ENCODE data around the gene ATP8B1.
A peak's percentile ranks its signal among the peaks of the same experiment; 100 is the strongest.

Gene ATP8B1

DNA sequence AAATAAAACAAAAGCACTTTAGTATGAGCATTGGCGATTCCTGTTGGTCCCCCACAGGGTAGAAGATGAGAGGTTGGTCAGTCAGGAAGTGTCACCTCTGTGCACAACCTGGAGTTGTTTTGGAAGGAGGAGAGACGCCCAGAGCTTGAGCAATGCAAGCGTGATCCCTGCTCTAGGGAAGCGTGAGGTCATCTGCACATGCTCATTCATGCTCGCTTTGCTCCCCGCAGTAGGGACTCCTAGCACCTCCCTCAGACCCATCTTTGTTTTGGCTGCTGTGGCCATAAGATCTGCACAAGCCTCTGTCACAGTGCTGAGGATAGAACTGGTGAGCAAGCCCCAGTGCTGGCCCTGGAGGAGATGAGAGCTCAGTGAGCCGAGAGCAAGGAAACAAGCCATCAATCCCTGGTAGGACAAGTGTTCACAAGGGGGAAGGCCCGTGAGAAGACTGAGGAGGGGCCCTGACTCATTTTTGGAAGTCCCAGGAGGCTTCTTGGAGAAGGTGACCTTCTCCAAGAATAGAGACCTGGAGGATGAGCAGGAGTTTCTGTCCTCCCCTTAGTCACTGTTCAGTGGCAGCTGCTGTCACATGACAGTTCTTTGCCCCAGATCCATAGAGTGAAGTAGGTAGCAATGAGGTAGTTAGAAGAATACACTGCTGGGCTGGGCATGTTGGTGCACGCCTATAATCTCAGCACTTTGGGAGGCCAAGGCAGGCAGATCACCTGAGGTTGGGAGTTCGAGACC is 13.3 kb upstream of the ATP8B1 start:
- H3K27me3 ChIP-seq (ENCODE audit: low read depth, low read length): no peaks in the 10 kb centered on the region
- H3K9me3 ChIP-seq (ENCODE audit: control insufficient read depth in 1 of 2, low read length in 2 of 2): peaks cover 0 to 12% of the 10 kb centered on the region in 2 donors
- H3K36me3 ChIP-seq (ENCODE audit: control insufficient read depth in 1 of 2, insufficient read depth in 2 of 2, low read length in 2 of 2): no peaks in the 10 kb centered on the region
- H3K4me1 ChIP-seq (ENCODE audit: control insufficient read depth in 1 of 2, insufficient read depth in 2 of 2, low read length in 2 of 2): no peaks in the 10 kb centered on the region
- no peak overlapping the region for H3K27ac ChIP-seq (ENCODE audit: low read length)
- no peak overlapping the region for H3K4me3 ChIP-seq (ENCODE audit: low read depth in 1 of 2, low read length in 2 of 2)

DNA sequence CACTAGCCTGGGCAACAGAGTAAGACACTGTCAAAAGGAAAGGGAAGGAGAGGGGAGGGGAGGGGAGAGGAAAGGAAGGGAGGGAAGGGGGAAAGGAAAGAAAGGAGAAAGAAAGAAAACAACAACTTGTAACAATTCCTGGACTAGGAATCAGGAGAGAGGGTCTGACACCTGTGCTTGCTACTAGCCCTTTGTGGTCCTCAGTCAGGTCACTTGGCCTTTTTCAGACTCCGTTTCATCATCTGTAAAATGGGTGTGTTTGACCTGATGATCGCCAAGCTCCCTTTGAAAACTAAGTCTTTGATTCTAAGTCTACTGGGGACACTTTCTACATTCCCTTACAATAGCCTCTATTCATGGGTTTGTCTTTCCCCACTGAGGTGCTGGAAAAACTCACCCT is 11.4 kb upstream of the ATP8B1 start:
- Histone ChIP-seq H3K36me3 (ENCODE audit: control insufficient read depth in 1 of 2, insufficient read depth in 2 of 2, low read length in 2 of 2) (no peaks in the 10 kb centered on the region), H3K27ac (ENCODE audit: low read length) (no peak overlapping the region), H3K27me3 (ENCODE audit: low read depth, low read length) (no peaks in the 10 kb centered on the region), H3K4me1 (ENCODE audit: control insufficient read depth in 1 of 2, insufficient read depth in 2 of 2, low read length in 2 of 2) (no peaks in the 10 kb centered on the region), H3K4me3 (ENCODE audit: low read depth in 1 of 2, low read length in 2 of 2) (no peak overlapping the region), H3K9me3 (ENCODE audit: control insufficient read depth in 1 of 2, low read length in 2 of 2) (peaks cover 0 to 12% of the 10 kb centered on the region in 2 donors)

DNA sequence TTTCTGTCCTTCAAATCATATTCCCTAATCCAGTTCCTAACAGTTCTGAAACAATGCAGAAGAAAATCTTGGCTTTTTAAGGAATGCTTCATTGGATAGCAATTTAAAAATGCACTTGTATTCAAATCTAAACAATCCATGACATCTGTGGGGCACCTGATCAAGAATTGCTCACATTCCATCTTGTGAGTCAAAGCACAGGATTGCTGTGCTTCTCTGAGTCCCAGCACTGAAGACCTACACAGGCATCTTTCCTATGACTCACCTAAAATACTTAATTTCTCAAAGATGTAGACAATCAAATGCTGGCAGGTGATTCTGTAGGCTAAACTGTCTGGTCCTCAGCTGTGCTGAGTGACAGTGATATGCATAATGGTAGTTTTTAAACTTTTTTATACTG is 10.1 kb upstream of the ATP8B1 start:
- Histone ChIP-seq H3K27me3 (ENCODE audit: low read depth, low read length) (no peaks in the 10 kb centered on the region), H3K4me1 (ENCODE audit: control insufficient read depth in 1 of 2, insufficient read depth in 2 of 2, low read length in 2 of 2) (peaks cover 0 to 4% of the 10 kb centered on the region in 2 donors), H3K4me3 (ENCODE audit: low read depth in 1 of 2, low read length in 2 of 2) (no peak overlapping the region), H3K27ac (ENCODE audit: low read length) (no peak overlapping the region), H3K36me3 (ENCODE audit: control insufficient read depth in 1 of 2, insufficient read depth in 2 of 2, low read length in 2 of 2) (no peaks in the 10 kb centered on the region), H3K9me3 (ENCODE audit: control insufficient read depth in 1 of 2, low read length in 2 of 2) (peaks cover 0 to 12% of the 10 kb centered on the region in 2 donors)

DNA sequence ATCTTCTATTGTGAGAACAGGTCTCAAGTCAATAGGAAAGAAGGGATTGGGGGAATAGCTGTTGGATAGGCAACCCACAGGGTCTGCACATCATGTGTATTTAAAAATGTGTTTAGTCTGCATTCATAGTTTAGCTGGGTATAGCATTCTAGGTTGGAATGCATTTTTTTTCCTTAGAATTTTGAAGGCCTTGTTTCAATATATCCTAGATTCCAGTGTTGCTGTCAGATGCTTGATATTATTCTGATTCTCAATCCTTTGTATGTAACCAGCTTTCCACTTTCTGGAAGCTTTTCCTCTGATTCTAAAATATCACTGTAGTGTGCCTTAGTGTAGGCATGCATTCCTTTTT is 9.0 kb upstream of the ATP8B1 start:
- Histone ChIP-seq H3K9me3 (ENCODE audit: control insufficient read depth in 1 of 2, low read length in 2 of 2) (peaks cover 0 to 12% of the 10 kb centered on the region in 2 donors), H3K36me3 (ENCODE audit: control insufficient read depth in 1 of 2, insufficient read depth in 2 of 2, low read length in 2 of 2) (no peaks in the 10 kb centered on the region), H3K4me3 (ENCODE audit: low read depth in 1 of 2, low read length in 2 of 2) (no peak overlapping the region), H3K4me1 (ENCODE audit: control insufficient read depth in 1 of 2, insufficient read depth in 2 of 2, low read length in 2 of 2) (peaks cover 5 to 10% of the 10 kb centered on the region in 2 donors), H3K27ac (ENCODE audit: low read length) (no peak overlapping the region), H3K27me3 (ENCODE audit: low read depth, low read length) (no peaks in the 10 kb centered on the region)

DNA sequence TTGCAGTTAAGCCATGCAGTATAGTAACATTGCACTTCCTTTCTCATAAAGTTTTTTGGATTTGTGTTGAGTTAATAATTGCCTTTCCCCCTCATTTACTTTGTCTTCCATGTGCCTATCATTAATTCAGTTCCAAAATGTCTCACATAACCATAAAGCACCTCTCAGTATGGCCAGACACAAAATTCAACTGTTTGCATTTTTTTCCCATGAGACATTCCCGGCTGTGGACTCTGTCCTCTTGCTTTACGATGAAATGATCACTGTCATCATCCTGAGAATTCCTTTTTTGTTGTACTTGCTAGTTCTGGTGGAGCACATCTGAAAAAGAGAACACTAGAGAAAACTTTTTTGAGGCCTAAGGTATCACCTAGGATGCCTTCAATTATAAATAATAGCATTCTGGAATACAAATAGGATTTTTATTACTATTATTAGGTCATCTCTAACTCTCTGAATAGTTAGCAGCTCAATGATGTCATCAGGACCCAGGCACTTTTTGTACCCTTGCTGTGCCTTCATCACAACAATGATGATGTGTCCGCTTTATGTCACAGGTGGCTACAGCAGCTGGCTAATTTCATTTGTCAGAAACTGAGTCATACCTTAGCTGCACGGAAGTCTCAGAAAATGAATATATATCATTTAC is 8.5 kb upstream of the ATP8B1 start:
- Histone ChIP-seq H3K27ac (ENCODE audit: low read length) (no peak overlapping the region), H3K4me3 (ENCODE audit: low read depth in 1 of 2, low read length in 2 of 2) (no peak overlapping the region), H3K36me3 (ENCODE audit: control insufficient read depth in 1 of 2, insufficient read depth in 2 of 2, low read length in 2 of 2) (no peaks in the 10 kb centered on the region)

DNA sequence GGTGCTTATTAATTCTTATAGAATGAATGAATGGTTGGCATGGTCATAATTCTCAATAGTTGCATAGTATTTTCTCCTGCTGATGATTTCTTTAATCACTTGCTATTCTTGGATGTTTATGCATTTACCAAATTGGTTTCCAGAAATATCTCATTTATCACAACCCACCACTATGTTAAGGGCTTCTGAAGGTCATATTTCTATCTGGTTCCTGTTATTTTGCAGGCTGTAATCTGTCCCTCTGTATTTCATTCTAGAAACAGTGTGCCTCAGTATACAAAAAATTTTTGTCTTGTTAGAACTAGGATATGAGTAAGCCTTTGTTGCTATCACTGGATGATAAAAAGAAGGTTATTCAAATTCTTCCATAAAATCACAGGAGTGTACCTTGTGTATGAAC is 6.1 kb upstream of the ATP8B1 start:
- no peaks in the 10 kb centered on the region for H3K36me3 ChIP-seq (ENCODE audit: control insufficient read depth in 1 of 2, insufficient read depth in 2 of 2, low read length in 2 of 2)
- H3K9me3 ChIP-seq (ENCODE audit: control insufficient read depth in 1 of 2, low read length in 2 of 2): peaks cover 0 to 12% of the 10 kb centered on the region in 2 donors
- H3K27ac ChIP-seq (ENCODE audit: low read length): peak overlapping the region; percentile 28
- no peaks in the 10 kb centered on the region for H3K27me3 ChIP-seq (ENCODE audit: low read depth, low read length)
- H3K4me3 ChIP-seq (ENCODE audit: low read depth in 1 of 2, low read length in 2 of 2): no peak overlapping the region
- H3K4me1 ChIP-seq (ENCODE audit: control insufficient read depth in 1 of 2, insufficient read depth in 2 of 2, low read length in 2 of 2): peaks cover 6 to 14% of the 10 kb centered on the region in 2 donors

More for the DNA sequence above, 8.5 kb upstream of the ATP8B1 start:
- peaks cover 6 to 14% of the 10 kb centered on the region in 2 donors for H3K4me1 ChIP-seq (ENCODE audit: control insufficient read depth in 1 of 2, insufficient read depth in 2 of 2, low read length in 2 of 2)
- peaks cover 0 to 12% of the 10 kb centered on the region in 2 donors for H3K9me3 ChIP-seq (ENCODE audit: control insufficient read depth in 1 of 2, low read length in 2 of 2)
- no peaks in the 10 kb centered on the region for H3K27me3 ChIP-seq (ENCODE audit: low read depth, low read length)

DNA sequence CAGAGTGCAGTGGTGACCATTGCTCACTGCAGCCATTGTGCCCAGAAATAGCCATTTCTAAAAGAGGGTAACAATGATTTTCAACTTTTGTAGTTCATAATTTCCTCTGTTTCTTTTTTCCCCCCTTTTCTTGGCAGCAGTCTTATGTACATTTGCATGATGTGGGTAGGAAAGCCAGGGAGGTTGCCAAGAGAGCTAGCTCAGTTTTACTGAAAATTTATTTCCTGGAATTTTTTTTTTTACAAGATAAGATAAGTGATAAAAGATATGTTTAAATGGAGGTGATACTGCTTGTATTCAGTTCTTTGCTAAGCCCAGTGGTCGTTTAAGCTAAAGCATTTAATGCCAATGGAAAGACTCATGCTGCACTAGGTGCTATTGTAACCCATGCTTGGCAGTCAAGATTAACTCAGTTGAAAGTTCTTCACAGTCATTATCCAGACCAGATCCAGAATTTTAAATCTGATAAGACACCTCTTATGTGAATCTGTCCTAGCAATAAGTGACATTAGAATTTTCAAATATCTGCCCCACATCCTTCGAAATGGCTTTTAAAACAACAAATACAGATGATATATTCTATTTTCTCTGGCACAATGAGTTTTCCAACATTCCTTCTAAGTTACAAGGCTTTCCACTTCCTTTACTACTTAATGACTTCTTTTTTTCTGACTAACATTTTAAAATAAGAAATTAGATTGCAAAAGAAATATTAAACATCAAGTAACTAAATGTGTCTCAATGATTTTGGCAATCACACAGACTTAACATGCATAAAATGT is 4.4 kb upstream of the ATP8B1 start:
- H3K4me1 ChIP-seq (ENCODE audit: control insufficient read depth in 1 of 2, insufficient read depth in 2 of 2, low read length in 2 of 2): peaks cover 12 to 14% of the 10 kb centered on the region in 2 donors
- no peaks in the 10 kb centered on the region for H3K27me3 ChIP-seq (ENCODE audit: low read depth, low read length)
- peak overlapping the region; percentile 72 for H3K27ac ChIP-seq (ENCODE audit: low read length)
- peaks cover 0 to 5% of the 10 kb centered on the region in 2 donors for H3K9me3 ChIP-seq (ENCODE audit: control insufficient read depth in 1 of 2, low read length in 2 of 2)
- H3K36me3 ChIP-seq (ENCODE audit: control insufficient read depth in 1 of 2, insufficient read depth in 2 of 2, low read length in 2 of 2): no peaks in the 10 kb centered on the region
- no peak overlapping the region for H3K4me3 ChIP-seq (ENCODE audit: low read depth in 1 of 2, low read length in 2 of 2)

DNA sequence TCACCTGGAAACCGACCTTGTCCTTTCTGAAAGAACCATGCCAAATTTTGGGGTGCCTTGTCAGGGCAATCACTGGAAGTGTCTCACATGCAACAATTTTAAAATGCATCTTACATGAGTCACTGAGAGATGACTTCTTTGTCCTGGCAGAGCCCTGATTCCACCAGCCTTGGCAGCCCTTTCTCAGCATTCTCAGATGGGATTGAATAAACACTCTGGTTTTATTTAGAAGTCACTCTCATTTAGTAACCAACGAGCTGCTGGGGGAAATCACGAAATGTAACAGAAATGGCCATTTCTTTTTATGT is 3.8 kb upstream of the ATP8B1 start:
- H3K36me3 ChIP-seq (ENCODE audit: control insufficient read depth in 1 of 2, insufficient read depth in 2 of 2, low read length in 2 of 2): no peaks in the 10 kb centered on the region
- H3K9me3 ChIP-seq (ENCODE audit: control insufficient read depth in 1 of 2, low read length in 2 of 2): peaks cover 0 to under 1% of the 10 kb centered on the region in 2 donors
- H3K4me3 ChIP-seq (ENCODE audit: low read depth in 1 of 2, low read length in 2 of 2): no peak overlapping the region
- no peaks in the 10 kb centered on the region for H3K27me3 ChIP-seq (ENCODE audit: low read depth, low read length)
- peak overlapping the region; percentile 72 for H3K27ac ChIP-seq (ENCODE audit: low read length)
- H3K4me1 ChIP-seq (ENCODE audit: control insufficient read depth in 1 of 2, insufficient read depth in 2 of 2, low read length in 2 of 2): peaks cover 14 to 18% of the 10 kb centered on the region in 2 donors

DNA sequence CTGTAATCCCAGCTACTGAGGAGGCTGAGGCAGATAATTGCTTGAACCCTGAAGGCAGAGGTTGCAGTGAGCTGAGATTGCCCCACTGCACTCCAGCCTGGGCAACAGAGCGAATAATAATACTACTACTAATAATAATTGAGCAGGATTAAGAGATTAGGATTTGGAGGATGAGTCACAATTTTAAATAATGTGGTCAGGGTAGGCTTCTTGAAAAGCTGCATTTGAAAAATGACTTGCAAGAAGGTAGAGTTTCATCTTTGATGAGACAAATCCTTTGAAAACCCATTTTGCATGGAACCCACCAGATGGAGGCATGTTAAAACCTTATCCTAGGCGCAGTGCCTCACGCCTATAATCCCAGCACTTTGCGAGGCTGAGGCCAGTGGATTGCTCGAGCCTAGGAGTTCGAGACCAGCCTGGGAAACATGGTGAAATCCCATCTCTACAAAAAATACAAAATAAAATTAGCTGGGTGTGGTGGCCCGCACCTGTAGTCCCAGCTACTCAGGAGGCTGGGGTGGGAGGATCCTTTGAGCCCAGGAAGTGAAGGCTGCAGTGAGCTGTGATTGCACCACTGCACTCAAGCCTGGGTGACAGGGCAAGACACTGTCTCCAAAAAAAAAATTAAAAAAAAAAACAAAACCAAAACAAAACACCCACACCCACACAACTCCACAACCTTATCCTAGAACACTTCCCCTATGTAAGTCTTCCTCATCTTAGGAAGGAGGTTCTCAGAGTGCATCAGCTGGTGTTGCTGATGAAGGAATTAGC is 3.3 kb upstream of the ATP8B1 start:
- Histone ChIP-seq H3K4me1 (ENCODE audit: control insufficient read depth in 1 of 2, insufficient read depth in 2 of 2, low read length in 2 of 2) (peaks cover 14 to 23% of the 10 kb centered on the region in 2 donors), H3K9me3 (ENCODE audit: control insufficient read depth in 1 of 2, low read length in 2 of 2) (no peaks in the 10 kb centered on the region), H3K36me3 (ENCODE audit: control insufficient read depth in 1 of 2, insufficient read depth in 2 of 2, low read length in 2 of 2) (no peaks in the 10 kb centered on the region), H3K4me3 (ENCODE audit: low read depth in 1 of 2, low read length in 2 of 2) (no peak overlapping the region), H3K27me3 (ENCODE audit: low read depth, low read length) (no peaks in the 10 kb centered on the region), H3K27ac (ENCODE audit: low read length) (no peak overlapping the region)

DNA sequence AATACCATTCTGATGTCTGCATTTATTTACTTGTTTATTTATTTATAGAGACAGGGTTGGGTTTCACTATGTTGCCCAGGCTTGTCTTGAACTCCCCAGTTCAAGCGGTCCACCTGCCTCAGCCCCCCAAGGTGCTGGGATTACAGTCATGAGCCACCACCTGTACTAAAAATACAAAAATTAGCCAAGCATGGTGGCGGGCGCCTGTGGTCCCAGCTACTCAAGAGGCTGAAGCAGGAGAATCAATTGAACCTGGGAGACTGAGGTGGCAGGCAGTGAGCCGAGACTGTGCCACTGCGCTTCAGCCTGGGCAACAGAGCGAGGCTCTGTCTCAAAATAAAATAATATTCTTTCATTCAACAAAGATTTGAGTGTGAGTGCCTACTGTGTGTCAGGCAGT is 2.0 kb upstream of the ATP8B1 start:
- Histone ChIP-seq H3K9me3 (ENCODE audit: control insufficient read depth in 1 of 2, low read length in 2 of 2) (no peaks in the 10 kb centered on the region), H3K4me1 (ENCODE audit: control insufficient read depth in 1 of 2, insufficient read depth in 2 of 2, low read length in 2 of 2) (peaks cover 14 to 23% of the 10 kb centered on the region in 2 donors), H3K27me3 (ENCODE audit: low read depth, low read length) (peaks cover 4% of the 10 kb centered on the region), H3K36me3 (ENCODE audit: control insufficient read depth in 1 of 2, insufficient read depth in 2 of 2, low read length in 2 of 2) (no peaks in the 10 kb centered on the region), H3K4me3 (ENCODE audit: low read depth in 1 of 2, low read length in 2 of 2) (no peak overlapping the region), H3K27ac (ENCODE audit: low read length) (no peak overlapping the region)

DNA sequence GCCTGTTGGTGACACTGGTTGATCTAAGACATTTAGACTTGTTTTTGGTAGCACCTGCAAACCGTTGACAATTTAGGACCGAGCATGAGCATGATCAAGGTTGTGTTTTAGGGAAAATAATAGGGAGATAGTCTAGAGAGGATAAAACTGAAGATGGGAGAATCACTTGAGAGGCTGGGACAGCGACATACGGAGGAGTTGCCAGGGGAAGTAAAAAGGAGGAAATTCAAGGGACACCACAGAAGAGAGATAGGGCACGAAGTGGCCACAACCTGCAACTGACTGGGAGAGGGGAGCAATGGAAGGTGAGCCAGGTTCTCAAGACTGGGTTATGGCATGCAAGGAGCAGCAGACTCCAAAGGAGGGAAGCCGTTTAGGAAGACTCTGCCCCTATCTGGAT is 1.4 kb upstream of the ATP8B1 start:
- no peaks in the 10 kb centered on the region for H3K9me3 ChIP-seq (ENCODE audit: control insufficient read depth in 1 of 2, low read length in 2 of 2)
- peaks cover 14 to 23% of the 10 kb centered on the region in 2 donors for H3K4me1 ChIP-seq (ENCODE audit: control insufficient read depth in 1 of 2, insufficient read depth in 2 of 2, low read length in 2 of 2)
- no peak overlapping the region for H3K27ac ChIP-seq (ENCODE audit: low read length)
- peaks cover 4% of the 10 kb centered on the region for H3K27me3 ChIP-seq (ENCODE audit: low read depth, low read length)
- no peak overlapping the region for H3K4me3 ChIP-seq (ENCODE audit: low read depth in 1 of 2, low read length in 2 of 2)
- H3K36me3 ChIP-seq (ENCODE audit: control insufficient read depth in 1 of 2, insufficient read depth in 2 of 2, low read length in 2 of 2): no peaks in the 10 kb centered on the region
